HepG2 (cell line): ENCODE measurements around the gene RARG. TPM values are rescaled to one million over a fixed set of nuclear protein-coding genes. Genes with fewer than 3 reads are reported as not detected.

Experiments used
- ATAC-seq: fragments of 200-7000 bp; cut with Tn5 transposase; 3 replicates; pipeline ENCODE4 v1.9.1; 2020; ENCODE audit warnings: mild to moderate bottlenecking, moderate library complexity
- BruUV-seq: library from RNA; stranded (reverse); fragments of 400-500 nt; replicated peaks from 2 replicates; lab custom pipeline; 2021; lab: Mats Ljungman, UMichigan
- CTCF ChIA-PET: fragments of 300-600 bp; formaldehyde crosslinking; extraction: SDS; loops from one replicate; lab custom pipeline; 2021; ENCODE audit warnings: low total read pairs, inconsistent platforms, low intra/inter-chr PET ratio; lab: Yijun Ruan, JAX
- POLR2A ChIA-PET: fragments of 350-600 bp; sonication (Branson Sonifier 250); formaldehyde crosslinking; loops from one replicate; lab custom pipeline; 2020; ENCODE audit warnings: antibody characterized with exemption, inconsistent platforms; lab: Yijun Ruan, JAX
- DNase-seq: peaks from one replicate; pipeline ENCODE4 v3.0.0-alpha.2; 2015; ENCODE audit warnings: low spot score
- FAIRE-seq: peaks from 3 replicates; lab custom pipeline; 2011; peaks lifted over from hg19 to GRCh38; lab: Jason Lieb, UNC
- H2AFZ ChIP-seq: one replicate; pipeline ENCODE4 v1.6.1; 2011; ENCODE audit warnings: low read length, inconsistent platforms
- H3K27ac ChIP-seq: fragments of 300-600 bp; 3 replicates; pipeline ENCODE4 v1.8.0; 2011; ENCODE audit warnings: mixed run types, mild to moderate bottlenecking, mixed read lengths, low read length, inconsistent platforms; ENCODE audit not compliant: insufficient read depth; ENCODE audit errors: extremely low read length
- H3K27me3 ChIP-seq, 2 experiments: fragments of 200-600 bp in 1 of 2; 2 replicates in 1 of 2; 3 replicates in 1 of 2; pipeline versions ENCODE4 v1.6.0 to v1.8.0; 2011; ENCODE audit warnings: low read length in 2 of 2, mild to moderate bottlenecking in 2 of 2, moderate library complexity in 2 of 2, inconsistent platforms in 1 of 2; ENCODE audit not compliant: insufficient read depth in 2 of 2, control insufficient read depth in 1 of 2
- H3K36me3 ChIP-seq, 2 experiments: fragments of 200-600 bp in 1 of 2; replicated peaks in 1 of 2; 2 replicates in 1 of 2; 3 replicates in 1 of 2; pipeline versions ENCODE4 v1.5.1 to v1.8.0; 2011; ENCODE audit warnings: low read length in 2 of 2, inconsistent platforms in 1 of 2; ENCODE audit not compliant: insufficient read depth in 2 of 2, control insufficient read depth in 1 of 2
- H3K4me1 ChIP-seq: 2 replicates; pipeline ENCODE4 v1.5.1; 2012; ENCODE audit warnings: low read length, inconsistent platforms; ENCODE audit not compliant: insufficient read depth
- H3K4me2 ChIP-seq: 2 replicates; pipeline ENCODE4 v1.6.0; 2011; ENCODE audit warnings: low read depth, low read length, inconsistent platforms
- H3K4me3 ChIP-seq, 3 experiments: fragments of 200-600 bp in 1 of 3; sonication (generic), shearing (Covaris generic) in 1 of 3; replicated peaks in 1 of 3; 2 replicates each; pipeline ENCODE4 v1.5.1; 2011 to 2016; ENCODE audit warnings: low read length in 3 of 3, inconsistent platforms in 2 of 3, low read depth in 2 of 3, mild to moderate bottlenecking in 2 of 3, control low read depth in 1 of 3, mixed read lengths in 1 of 3; ENCODE audit not compliant: insufficient read depth in 1 of 3
- H3K79me2 ChIP-seq: one replicate; pipeline ENCODE4 v1.6.1; 2011; ENCODE audit warnings: low read length, inconsistent platforms; ENCODE audit not compliant: insufficient read depth
- H3K9ac ChIP-seq: 2 replicates; pipeline ENCODE4 v1.6.0; 2011; ENCODE audit warnings: mild to moderate bottlenecking, low read depth, low read length, inconsistent platforms; ENCODE audit not compliant: insufficient read depth
- H3K9me3 ChIP-seq: 2 replicates; pipeline ENCODE4 v1.5.1; 2012; ENCODE audit warnings: mild to moderate bottlenecking, low read length
- H4K20me1 ChIP-seq: 2 replicates; pipeline ENCODE4 v1.6.0; 2011; ENCODE audit warnings: inconsistent platforms, mild to moderate bottlenecking, low read length, moderate library complexity; ENCODE audit not compliant: insufficient read depth
- CBFB ChIP-seq: sonication (generic); formaldehyde crosslinking; IDR thresholded peaks from 2 replicates; pipeline ENCODE4 v1.4.0; 2020; ENCODE audit warnings: missing genetic modification reagents
- CSRNP1 ChIP-seq: sonication (generic); formaldehyde crosslinking; IDR thresholded peaks from 2 replicates; pipeline ENCODE4 v1.8.1; 2023; ENCODE audit warnings: mild to moderate bottlenecking, missing genetic modification reagents
- ESRRA ChIP-seq: sonication (generic); formaldehyde crosslinking; IDR thresholded peaks from 2 replicates; pipeline ENCODE4 v1.5.1; 2020; ENCODE audit warnings: mild to moderate bottlenecking, low read depth, missing genetic modification reagents
- HOXA9 ChIP-seq: sonication (generic); formaldehyde crosslinking; IDR thresholded peaks from 2 replicates; pipeline ENCODE4 v1.8.1; 2022; ENCODE audit warnings: missing genetic modification reagents, mild to moderate bottlenecking, moderate library complexity, borderline replicate concordance
- ISX ChIP-seq: sonication (generic); formaldehyde crosslinking; conservative IDR thresholded peaks from 2 replicates; pipeline ENCODE4 v1.5.0; 2020; ENCODE audit warnings: missing genetic modification reagents
- SMC3 ChIP-seq: IDR thresholded peaks from 2 replicates; pipeline ENCODE4 v1.6.1; 2011; ENCODE audit warnings: low read length, improper control_type of control experiment
- SNRNP70 ChIP-seq: fragments of 200-400 bp; formaldehyde crosslinking; IDR thresholded peaks from 2 replicates; pipeline ENCODE4 v1.6.1; 2017; ENCODE audit warnings: mild to moderate bottlenecking, low read depth, low read length, moderate library complexity
- STAG1 ChIP-seq: sonication (generic); formaldehyde crosslinking; IDR thresholded peaks from 2 replicates; pipeline ENCODE4 v1.4.0; 2020; ENCODE audit warnings: missing genetic modification reagents
- TEAD3 ChIP-seq: optimal IDR thresholded peaks from 2 replicates; pipeline ENCODE3; 2016; ENCODE audit warnings: borderline replicate concordance
- XRCC5 ChIP-seq: fragments of 200-400 bp; formaldehyde crosslinking; optimal IDR thresholded peaks from 2 replicates; pipeline ENCODE3; 2017; ENCODE audit warnings: mild to moderate bottlenecking, low read length
- ZFX ChIP-seq: sonication (generic); formaldehyde crosslinking; IDR thresholded peaks from 2 replicates; pipeline ENCODE4 v1.4.0; 2020; ENCODE audit warnings: mild to moderate bottlenecking, low read depth, missing genetic modification reagents, moderate library complexity
- ZNF563 ChIP-seq: sonication (generic); formaldehyde crosslinking; IDR thresholded peaks from 2 replicates; pipeline ENCODE4 v1.8.0; 2022; ENCODE audit warnings: mild to moderate bottlenecking, moderate library complexity, missing genetic modification reagents
- WGBS: methylation state at CpG from one replicate; pipeline ENCODE4 v1.1.6; 2017; ENCODE audit warnings: low lambda C conversion rate; 5-methylcytosine and 5-hydroxymethylcytosine counted together
- in situ Hi-C: cut with HindIII; loops from 2 replicates; pipeline ENCODE4 v1.10.0; 2017; ENCODE audit warnings: low pct_unique_long_range_greater_than_20kb; ENCODE audit not compliant: extremely low pct_ligation_motif_present
- intact Hi-C: fragments of 100-400 bp; cut with micrococcal nuclease; formaldehyde crosslinking; loops from one replicate; pipeline ENCODE4 v1.10.0; 2022; ENCODE audit not compliant: unreplicated experiment
- polyA plus RNA-seq, 8 experiments: library from polyadenylated mRNA; depleted of rRNA in 3 of 8; stranded (reverse) in 7 of 8; unstranded in 1 of 8; fragments of >200 nt; fragmentation: Illumina TruSeq in 4 of 8; extraction: Trizol in 4 of 8; gene quantifications; 2 replicates each; pipeline versions ENCODE4 v1.2.1 to v1.2.3, GENCODE V29; 2011 to 2016; ENCODE audit warnings: low read depth in 4 of 8, missing spikeins in 1 of 8, mixed read lengths in 1 of 8; ENCODE audit not compliant: insufficient read depth in 1 of 8
- total RNA-seq, 5 experiments: library from RNA; depleted of rRNA; stranded (reverse); fragments of >200 nt; fragmentation: Illumina TruSeq; extraction: Trizol; gene quantifications; 2 replicates each; pipeline ENCODE4 v1.2.3, GENCODE V29; 2016; ENCODE audit warnings: low read depth in 1 of 5
- TF ChIP-seq, protein P1 (sequence below): sonication (generic); formaldehyde crosslinking; conservative IDR thresholded peaks from 2 replicates; pipeline ENCODE4 v1.4.0; 2020; ENCODE audit warnings: mild to moderate bottlenecking, missing genetic modification reagents, moderate library complexity

RARG gene
- total and polyA plus RNA-seq, 2 of the 13 experiments (the other 11 are each of a cell fraction or from before 2014, with no cell fraction given): 0.77 to 1.5 TPM

- TF ChIP-seq CSRNP1 (CRISPR knock-in tag) (no peak), ISX (CRISPR knock-in tag) (no peak), STAG1 (peak; percentile 69), ESRRA (CRISPR knock-in tag) (no peak), ZFX (CRISPR knock-in tag) (peak; percentile 16; the same call in 1 of the 2 replicates), HOXA9 (CRISPR knock-in tag) (no peak), XRCC5 (peak; percentile 51), SMC3 (peak; percentile 15; the same call in 1 of the 2 replicates), TEAD3 (CRISPR knock-in tag) (peak; percentile 31), SNRNP70 (no peak), CBFB (CRISPR knock-in tag) (no peak)
Measured at GRCh38 chr12:53211476-53212381, 20.3 kb downstream of the RARG start (continued).

DNA sequence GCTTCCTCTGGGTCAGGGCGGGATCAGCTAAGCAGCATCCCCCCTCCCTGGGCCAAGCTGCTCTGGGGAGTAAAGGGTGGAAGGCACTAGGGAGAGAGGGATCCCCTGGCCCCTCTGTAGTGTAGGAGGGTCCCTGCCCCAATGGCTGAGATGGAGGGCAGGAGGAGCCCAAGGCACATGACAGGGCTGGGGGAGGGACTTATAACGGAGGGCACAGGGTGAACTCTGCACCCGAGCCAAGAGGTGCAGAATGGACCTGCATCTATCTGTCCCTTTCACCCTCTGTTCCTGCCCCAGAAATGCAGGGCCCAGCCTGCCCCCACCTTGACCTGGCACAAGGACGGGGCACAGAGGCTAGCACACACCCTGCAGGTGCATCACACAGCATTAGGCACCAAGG is 21.2 kb downstream of the RARG start:
- no peaks in the 10 kb centered on the region; a peak in 1 of 5 replicates for H3K36me3 ChIP-seq
- no peaks in the 10 kb centered on the region for H3K79me2 ChIP-seq
- peak overlapping the region; percentile 34 for H3K4me2 ChIP-seq
- intact Hi-C loops: loop anchor here (5.0 kb wide), 1 partner anchor 41 kb away; a partner anchor contains a TSS
- CTCF ChIA-PET: interaction anchor here (4.4 kb wide), 1 partner anchor 77 kb away, joined by 66 read pairs; no protein-coding TSS in a partner anchor
- no peaks in the 10 kb centered on the region for H3K9me3 ChIP-seq
- no peak overlapping the region for H3K4me3 ChIP-seq
- BruUV-seq: no TSS peak
- POLR2A ChIA-PET: no interaction called here
- no peak overlapping the region for H3K27ac ChIP-seq
- no peak overlapping the region for H3K9ac ChIP-seq
- ATAC-seq (peak; percentile 29), DNase-seq (no peak), FAIRE-seq (no peak)
- H3K27me3 ChIP-seq: peaks cover 2 to 12% of the 10 kb centered on the region in 2 experiments; a peak in 3 of 5 replicates
- H3K4me1 ChIP-seq: peaks cover 29% of the 10 kb centered on the region
- no peak overlapping the region for H2AFZ ChIP-seq
- WGBS: 30% methylated on average over 3 of the region's 4 CpGs
- no peaks in the 10 kb centered on the region for H4K20me1 ChIP-seq
- in situ Hi-C loops: loop anchor here (5.0 kb wide), 1 partner anchor 76 kb away; no protein-coding TSS in a partner anchor
- TF ChIP-seq, protein P1, sequence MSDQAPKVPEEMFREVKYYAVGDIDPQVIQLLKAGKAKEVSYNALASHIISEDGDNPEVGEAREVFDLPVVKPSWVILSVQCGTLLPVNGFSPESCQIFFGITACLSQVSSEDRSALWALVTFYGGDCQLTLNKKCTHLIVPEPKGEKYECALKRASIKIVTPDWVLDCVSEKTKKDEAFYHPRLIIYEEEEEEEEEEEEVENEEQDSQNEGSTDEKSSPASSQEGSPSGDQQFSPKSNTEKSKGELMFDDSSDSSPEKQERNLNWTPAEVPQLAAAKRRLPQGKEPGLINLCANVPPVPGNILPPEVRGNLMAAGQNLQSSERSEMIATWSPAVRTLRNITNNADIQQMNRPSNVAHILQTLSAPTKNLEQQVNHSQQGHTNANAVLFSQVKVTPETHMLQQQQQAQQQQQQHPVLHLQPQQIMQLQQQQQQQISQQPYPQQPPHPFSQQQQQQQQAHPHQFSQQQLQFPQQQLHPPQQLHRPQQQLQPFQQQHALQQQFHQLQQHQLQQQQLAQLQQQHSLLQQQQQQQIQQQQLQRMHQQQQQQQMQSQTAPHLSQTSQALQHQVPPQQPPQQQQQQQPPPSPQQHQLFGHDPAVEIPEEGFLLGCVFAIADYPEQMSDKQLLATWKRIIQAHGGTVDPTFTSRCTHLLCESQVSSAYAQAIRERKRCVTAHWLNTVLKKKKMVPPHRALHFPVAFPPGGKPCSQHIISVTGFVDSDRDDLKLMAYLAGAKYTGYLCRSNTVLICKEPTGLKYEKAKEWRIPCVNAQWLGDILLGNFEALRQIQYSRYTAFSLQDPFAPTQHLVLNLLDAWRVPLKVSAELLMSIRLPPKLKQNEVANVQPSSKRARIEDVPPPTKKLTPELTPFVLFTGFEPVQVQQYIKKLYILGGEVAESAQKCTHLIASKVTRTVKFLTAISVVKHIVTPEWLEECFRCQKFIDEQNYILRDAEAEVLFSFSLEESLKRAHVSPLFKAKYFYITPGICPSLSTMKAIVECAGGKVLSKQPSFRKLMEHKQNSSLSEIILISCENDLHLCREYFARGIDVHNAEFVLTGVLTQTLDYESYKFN (CRISPR knock-in tag): 0 out of 2 replicates have a peak, but pooled peaks have one; percentile 20
- no peak for TF ChIP-seq ZNF563 (CRISPR knock-in tag)
